Gastroesophageal sphincter (tissue), 3 donors: ENCODE data around the gene CACNA1I.

Experiments used
- EP300 ChIP-seq: sonication (generic); formaldehyde crosslinking; IDR thresholded peaks from one replicate; pipeline ENCODE4 v1.6.1; 2017; ENCODE audit warnings: antibody characterized with exemption, mild to moderate bottlenecking
- POLR2A ChIP-seq, 2 donors: fragments of 450-650 bp; IDR thresholded peaks; one replicate each; pipeline ENCODE4 v1.6.1; 2017; ENCODE audit warnings: antibody characterized with exemption in 2 of 2, mild to moderate bottlenecking in 2 of 2, moderate library complexity in 1 of 2
- POLR2AphosphoS5 ChIP-seq: sonication (generic); formaldehyde crosslinking; IDR thresholded peaks from one replicate; pipeline ENCODE4 v1.6.1; 2017; ENCODE audit warnings: antibody characterized with exemption
- TF ChIP-seq, protein P1 (sequence below), 4 experiments: fragments of 200-600 bp in 2 of 4; fragments of 450-650 bp in 2 of 4; sonication (generic) in 1 of 4; IDR thresholded peaks; one replicate each; pipeline ENCODE4 v1.5.1; 2017 to 2019; ENCODE audit warnings: antibody characterized with exemption in 4 of 4, mild to moderate bottlenecking in 2 of 4, moderate library complexity in 2 of 4

DNA sequence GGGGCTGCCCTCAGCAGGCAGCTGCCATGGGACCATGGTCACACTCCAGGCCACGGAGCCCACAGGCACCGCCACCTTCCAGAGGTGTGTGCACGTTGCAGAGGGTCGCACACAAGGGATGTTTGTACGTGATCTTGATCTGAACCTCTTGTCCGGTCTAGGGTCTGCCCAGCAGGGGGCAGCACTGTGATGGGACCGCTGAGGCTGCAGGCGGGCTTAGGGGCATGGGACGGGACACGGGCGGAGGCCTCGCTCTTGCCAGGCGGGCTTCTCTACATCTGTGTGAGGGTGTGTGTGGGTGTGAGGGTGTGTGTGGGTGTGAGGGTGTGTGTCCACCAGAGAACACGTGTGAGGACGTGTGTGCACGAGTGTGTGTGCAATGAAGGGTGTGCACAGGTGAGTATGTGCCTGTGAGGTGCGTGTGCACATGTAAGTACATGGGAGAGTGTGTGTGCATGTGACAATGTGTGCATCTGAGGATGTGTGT is 52.4 kb downstream of the CACNA1I start:
- TF ChIP-seq, protein P1, sequence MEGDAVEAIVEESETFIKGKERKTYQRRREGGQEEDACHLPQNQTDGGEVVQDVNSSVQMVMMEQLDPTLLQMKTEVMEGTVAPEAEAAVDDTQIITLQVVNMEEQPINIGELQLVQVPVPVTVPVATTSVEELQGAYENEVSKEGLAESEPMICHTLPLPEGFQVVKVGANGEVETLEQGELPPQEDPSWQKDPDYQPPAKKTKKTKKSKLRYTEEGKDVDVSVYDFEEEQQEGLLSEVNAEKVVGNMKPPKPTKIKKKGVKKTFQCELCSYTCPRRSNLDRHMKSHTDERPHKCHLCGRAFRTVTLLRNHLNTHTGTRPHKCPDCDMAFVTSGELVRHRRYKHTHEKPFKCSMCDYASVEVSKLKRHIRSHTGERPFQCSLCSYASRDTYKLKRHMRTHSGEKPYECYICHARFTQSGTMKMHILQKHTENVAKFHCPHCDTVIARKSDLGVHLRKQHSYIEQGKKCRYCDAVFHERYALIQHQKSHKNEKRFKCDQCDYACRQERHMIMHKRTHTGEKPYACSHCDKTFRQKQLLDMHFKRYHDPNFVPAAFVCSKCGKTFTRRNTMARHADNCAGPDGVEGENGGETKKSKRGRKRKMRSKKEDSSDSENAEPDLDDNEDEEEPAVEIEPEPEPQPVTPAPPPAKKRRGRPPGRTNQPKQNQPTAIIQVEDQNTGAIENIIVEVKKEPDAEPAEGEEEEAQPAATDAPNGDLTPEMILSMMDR (IDR thresholded peaks at IDR 0.05) = peak in 3 of 4 experiments; percentile 31 to 53 (median 37)
- TF ChIP-seq EP300 (no peak), POLR2AphosphoS5 (no peak), POLR2A (IDR thresholded peaks at IDR 0.05) (no peak)
